Germinal center (tissue), 1 donor: ENCODE measurements around the gene MYO1D.
"Not testable (repeated sequence)": the region's sequence is repeated elsewhere in the genome, so short reads cannot be mapped to it uniquely, and the experiment has no call there.

ENCODE experiments used
- DNase-seq: peaks from one replicate; pipeline ENCODE4 v3.0.0; 2012; ENCODE audit warnings: mixed read lengths, low spot score

MYO1D gene

GRCh38 chr17:32773856-32774694 is 102.8 kb downstream of the MYO1D start:
- DNase-seq = no peak

- no peak for DNase-seq
Observed at GRCh38 chr17:32772453-32773025, 104.4 kb downstream of the MYO1D start.

- no peak for DNase-seq
Observed at GRCh38 chr17:32771396-32771795, 105.5 kb downstream of the MYO1D start.

GRCh38 chr17:32769846-32770245 is 107.1 kb downstream of the MYO1D start:
- DNase-seq = no peak

- DNase-seq = no peak
Observed at GRCh38 chr17:32763855-32764439, 113.0 kb downstream of the MYO1D start.

GRCh38 chr17:32759476-32759875 is 117.4 kb downstream of the MYO1D start:
- no peak for DNase-seq

GRCh38 chr17:32757963-32758362 is 119.0 kb downstream of the MYO1D start:
- DNase-seq = no peak

GRCh38 chr17:32756696-32757095 is 120.2 kb downstream of the MYO1D start:
- DNase-seq = no peak

- peak; percentile 57 for DNase-seq
Observed at GRCh38 chr17:32755045-32755805, 121.7 kb downstream of the MYO1D start.

GRCh38 chr17:32752934-32753333 is 124.0 kb downstream of the MYO1D start:
- no peak for DNase-seq

- DNase-seq = no peak
Observed at GRCh38 chr17:32747856-32748255, 129.1 kb downstream of the MYO1D start.

GRCh38 chr17:32746698-32747097 is 130.2 kb downstream of the MYO1D start:
- DNase-seq = no peak

- DNase-seq = no peak
Observed at GRCh38 chr17:32746280-32746679, 130.6 kb downstream of the MYO1D start.

GRCh38 chr17:32742681-32743538 is 134.0 kb downstream of the MYO1D start:
- DNase-seq = no peak

- no peak for DNase-seq
Observed at GRCh38 chr17:32741381-32741780, 135.5 kb downstream of the MYO1D start.

- DNase-seq = no peak
Observed at GRCh38 chr17:32739722-32740121, 137.2 kb downstream of the MYO1D start.

- DNase-seq = not testable (repeated sequence)
Observed at GRCh38 chr17:32739151-32739550, 137.8 kb downstream of the MYO1D start.

- DNase-seq = no peak
Observed at GRCh38 chr17:32733401-32733800, 143.5 kb downstream of the MYO1D start.

GRCh38 chr17:32732900-32733299 is 144.0 kb downstream of the MYO1D start:
- DNase-seq = no peak

- no peak for DNase-seq
Observed at GRCh38 chr17:32732296-32732642, 144.7 kb downstream of the MYO1D start.

- DNase-seq = no peak
Observed at GRCh38 chr17:32731556-32732295, 145.2 kb downstream of the MYO1D start.
